Brain pericyte (primary cell): Measurements from ENCODE around the gene ADAMTS14.

Experiments used
- DNase-seq: peaks from one replicate; pipeline ENCODE4 v3.0.0-alpha.2; 2012; ENCODE audit warnings: low read depth, low spot score

The ADAMTS14 gene

GRCh38 chr10:70729763-70730357, 57.6 kb downstream of the ADAMTS14 start:
- no peak for DNase-seq

DNA sequence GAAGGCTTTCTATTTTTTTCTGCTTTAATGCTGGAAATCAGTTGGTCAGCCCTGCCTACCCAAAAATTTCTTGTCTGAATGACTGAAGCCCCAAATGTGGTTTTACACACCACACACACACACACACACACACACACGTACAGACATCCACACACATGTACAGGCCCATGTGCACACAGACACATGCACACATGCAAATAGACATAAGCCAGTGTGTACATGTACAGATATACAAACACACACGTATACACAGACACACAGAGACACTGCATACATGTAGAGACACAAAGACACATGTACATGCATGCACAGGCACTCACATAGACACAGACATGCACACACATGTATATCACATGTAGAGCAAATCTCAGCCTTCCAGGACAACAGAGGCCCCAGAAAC, 58.6 kb downstream of the ADAMTS14 start:
- DNase-seq: no peak

DNA sequence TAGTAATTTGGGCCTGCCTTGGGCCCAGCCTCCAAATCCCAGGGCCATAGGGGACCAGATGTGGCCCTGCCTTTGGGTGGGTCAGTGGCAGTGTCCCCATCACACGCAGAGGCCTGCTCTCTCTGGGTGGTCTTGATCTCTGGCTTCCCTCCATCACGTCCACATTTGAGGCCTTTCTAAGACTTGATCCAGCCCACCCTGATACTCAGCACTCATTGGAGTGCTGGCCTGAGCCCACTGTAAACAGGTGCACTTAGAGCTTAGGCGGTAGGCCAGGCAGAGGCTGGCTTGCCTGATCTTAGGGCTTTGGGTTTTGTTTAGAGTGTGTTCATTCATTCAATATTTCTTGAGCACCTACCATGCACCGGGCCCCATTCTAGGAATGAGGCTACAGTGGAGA, 60.3 kb downstream of the ADAMTS14 start:
- DNase-seq: no peak

- DNase-seq: no peak
Observed at GRCh38 chr10:70733051-70733450, 60.7 kb downstream of the ADAMTS14 start.

- no peak for DNase-seq
Observed at GRCh38 chr10:70735161-70735560, 62.9 kb downstream of the ADAMTS14 start.

- DNase-seq: no peak
Observed at GRCh38 chr10:70736525-70736924, 64.2 kb downstream of the ADAMTS14 start.

GRCh38 chr10:70737250-70737649, 64.9 kb downstream of the ADAMTS14 start:
- no peak for DNase-seq

- DNase-seq: no peak
Observed at GRCh38 chr10:70738006-70738760, 65.9 kb downstream of the ADAMTS14 start.

- no peak for DNase-seq
Observed at GRCh38 chr10:70738761-70739121, 66.4 kb downstream of the ADAMTS14 start.

- DNase-seq: no peak
Observed at GRCh38 chr10:70740406-70741288, 68.3 kb downstream of the ADAMTS14 start.

- no peak for DNase-seq
Observed at GRCh38 chr10:70742537-70743429, 70.5 kb downstream of the ADAMTS14 start.

GRCh38 chr10:70743430-70743788, 71.1 kb downstream of the ADAMTS14 start:
- DNase-seq: no peak

DNA sequence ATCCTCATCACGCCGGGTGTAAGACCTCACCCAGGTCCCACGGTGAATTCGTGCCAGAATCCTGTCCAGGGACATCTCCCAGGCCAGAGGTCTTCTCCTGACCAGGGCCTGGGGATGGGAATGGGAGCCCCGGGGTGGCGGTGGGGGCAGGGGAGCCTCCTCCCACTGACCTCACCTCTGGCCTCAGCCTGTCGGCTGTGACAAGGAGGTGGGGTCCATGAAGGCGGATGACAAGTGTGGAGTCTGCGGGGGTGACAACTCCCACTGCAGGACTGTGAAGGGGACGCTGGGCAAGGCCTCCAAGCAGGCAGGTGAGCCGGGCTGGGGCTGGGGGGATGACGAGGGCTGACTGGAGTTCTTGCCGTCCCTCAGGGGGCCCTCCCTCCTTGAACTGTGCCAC, 71.6 kb downstream of the ADAMTS14 start:
- no peak for DNase-seq

GRCh38 chr10:70744617-70745143, 72.4 kb downstream of the ADAMTS14 start:
- no peak for DNase-seq

- no peak for DNase-seq
Observed at GRCh38 chr10:70745555-70745954, 73.2 kb downstream of the ADAMTS14 start.

DNA sequence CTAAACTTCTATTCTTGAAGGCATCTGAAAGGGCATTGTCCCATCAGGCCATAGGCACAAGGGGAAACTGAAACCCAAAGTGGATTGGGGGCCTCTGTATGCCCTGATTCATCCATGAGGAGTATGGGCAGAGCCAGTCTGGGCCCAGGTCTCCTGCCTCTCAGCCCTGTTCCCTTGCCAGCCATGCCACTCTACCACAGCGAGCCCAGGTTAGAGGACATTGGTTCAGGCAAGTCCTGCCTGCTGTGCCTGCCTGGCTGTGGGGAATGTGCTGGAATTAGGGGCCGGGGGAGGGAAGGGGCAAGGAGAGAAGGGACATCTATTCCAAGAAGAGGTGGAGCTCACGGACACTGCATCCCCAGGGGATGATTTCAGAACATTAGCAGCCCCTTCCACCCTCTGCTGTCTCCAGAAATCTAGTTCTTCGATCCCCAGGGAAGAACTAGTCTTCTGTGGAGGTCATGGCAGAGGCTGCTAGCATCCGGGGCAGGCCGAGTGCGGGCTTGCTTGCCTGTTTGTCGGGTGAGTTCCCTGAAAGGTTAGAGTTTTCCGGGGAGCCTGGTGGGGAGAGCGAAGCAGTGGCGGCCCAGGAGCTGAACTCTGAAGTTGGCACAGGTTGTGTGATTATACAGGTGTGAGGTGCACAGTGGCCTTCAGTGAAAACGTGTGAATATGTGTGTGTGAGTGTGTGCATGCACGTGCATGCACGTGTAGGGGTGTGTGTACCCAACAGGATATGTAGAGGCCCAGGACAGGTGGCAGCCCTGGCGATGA, 75.1 kb downstream of the ADAMTS14 start:
- DNase-seq: no peak

- no peak for DNase-seq
Observed at GRCh38 chr10:70748305-70748704, 76.0 kb downstream of the ADAMTS14 start.

DNA sequence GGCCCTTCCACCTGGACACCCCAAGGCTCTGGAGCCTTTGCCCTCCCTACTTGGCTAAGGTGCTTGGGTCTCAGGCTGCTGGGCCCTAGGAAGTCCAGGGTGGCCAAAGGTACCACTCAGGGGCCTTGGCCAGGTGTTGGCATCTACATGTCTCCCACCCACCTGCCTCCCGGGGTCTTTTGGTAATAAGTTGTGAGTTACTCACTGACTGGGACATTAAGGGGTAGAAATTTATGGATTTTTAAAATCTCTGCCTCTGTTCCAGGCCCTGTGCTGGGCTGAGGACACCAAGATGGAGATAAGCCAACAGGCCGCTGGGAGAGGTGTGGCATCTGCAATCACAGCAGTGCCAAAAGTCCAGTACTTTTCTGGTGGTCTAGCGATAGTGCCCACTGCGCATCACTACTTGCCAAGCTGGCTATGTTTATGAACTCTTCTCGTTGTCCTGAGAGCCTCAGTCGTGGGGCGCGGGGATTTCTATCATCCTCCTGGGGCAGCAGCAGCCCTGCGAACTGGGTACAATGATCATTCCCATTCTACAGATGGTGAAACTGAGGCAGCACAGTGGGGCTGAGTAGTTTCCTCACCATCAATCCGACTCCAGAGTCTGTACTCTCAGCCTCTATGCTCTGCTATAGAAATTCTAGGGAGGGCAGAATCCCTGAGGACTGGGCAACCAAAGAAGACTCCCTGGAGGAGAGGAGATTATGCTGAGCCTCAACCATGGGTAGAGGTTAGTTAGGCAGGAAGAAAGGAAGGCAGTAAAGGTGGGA, 76.7 kb downstream of the ADAMTS14 start:
- DNase-seq: no peak

DNA sequence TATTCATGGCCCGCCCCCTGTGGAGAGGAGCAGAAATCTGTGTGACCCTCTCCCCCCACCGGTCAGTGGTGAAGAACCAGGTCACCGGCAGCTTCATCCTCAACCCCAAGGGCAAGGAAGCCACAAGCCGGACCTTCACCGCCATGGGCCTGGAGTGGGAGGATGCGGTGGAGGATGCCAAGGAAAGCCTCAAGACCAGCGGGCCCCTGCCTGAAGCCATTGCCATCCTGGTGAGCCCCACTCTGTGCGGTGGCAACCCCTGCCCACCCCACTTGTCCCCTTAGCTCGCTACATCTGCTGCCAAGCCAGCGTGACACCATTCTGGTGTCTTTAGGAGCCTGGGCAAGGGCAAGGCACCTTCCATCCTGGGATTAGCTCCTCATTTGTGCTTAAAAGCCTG, 77.5 kb downstream of the ADAMTS14 start:
- DNase-seq: no peak
